Activated effector memory CD4-positive, alpha-beta T cell treated with anti-CD3 and anti-CD28 coated beads, Interleukin-2, amount 50 U/mL, for 16 hours (primary cell): ENCODE measurements around the gene DRAXIN.
A peak's percentile ranks its signal among the peaks of the same experiment; 100 is the strongest.

Experiments used
- DNase-seq: peaks from one replicate; pipeline ENCODE4 v3.0.0-alpha.2; 2020

The DRAXIN gene

GRCh38 chr1:11657654-11658053, 33.9 kb upstream of the DRAXIN start:
- DNase-seq: no peak

DNA sequence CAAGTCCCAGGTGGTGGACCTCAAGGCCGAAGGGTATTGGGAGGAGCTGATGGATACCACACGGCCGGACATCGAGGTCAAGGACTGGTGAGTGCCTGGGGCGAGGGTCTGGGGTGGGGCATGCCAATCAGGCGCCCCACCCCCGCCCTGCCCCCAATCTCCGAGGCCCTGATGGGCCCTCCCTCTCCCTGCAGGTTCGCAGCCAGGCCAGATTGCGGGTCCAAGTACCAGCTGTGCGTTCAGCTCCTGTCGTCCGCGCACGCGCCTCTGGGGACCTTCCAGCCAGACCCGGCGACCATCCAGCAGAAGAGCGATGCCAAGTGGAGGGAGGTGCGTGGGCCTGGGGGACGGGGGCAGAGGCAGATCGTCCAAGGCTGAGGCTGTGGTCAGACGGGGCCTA, 33.0 kb upstream of the DRAXIN start:
- DNase-seq: no peak

DNA sequence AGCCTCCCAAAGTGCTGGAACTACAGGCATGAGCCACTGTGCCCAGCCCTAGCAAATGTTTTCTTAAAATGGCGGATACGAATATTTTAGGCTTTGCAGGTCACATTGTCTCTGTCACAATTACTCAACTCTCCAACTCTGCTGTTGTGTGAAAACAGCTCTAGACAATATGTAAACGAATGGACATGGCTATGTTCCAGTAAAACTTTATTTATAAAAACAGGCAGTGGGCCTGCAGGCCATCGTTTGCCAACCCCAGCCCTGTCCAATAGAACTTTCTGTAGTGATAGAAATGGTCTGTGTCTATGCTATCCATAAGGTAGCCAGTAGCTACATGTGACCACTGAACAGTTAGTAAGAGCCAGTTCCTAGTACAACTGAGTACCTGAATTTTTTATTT, 31.8 kb upstream of the DRAXIN start:
- no peak for DNase-seq

DNA sequence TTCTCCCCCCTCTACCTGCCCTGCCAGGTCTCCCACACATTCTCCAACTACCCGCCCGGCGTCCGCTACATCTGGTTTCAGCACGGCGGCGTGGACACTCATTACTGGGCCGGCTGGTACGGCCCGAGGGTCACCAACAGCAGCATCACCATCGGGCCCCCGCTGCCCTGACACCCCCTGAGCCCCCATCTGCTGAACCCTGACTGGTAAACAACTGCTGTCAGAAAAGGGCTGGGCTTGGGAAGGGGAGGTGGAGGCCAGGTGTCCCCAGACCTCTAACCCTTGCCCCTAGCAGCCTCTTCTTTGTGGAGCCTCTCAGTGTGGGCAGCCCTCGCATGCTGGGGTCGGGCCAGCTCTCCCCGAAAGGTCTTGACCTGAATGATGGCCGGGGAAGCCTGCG, 30.4 kb upstream of the DRAXIN start:
- DNase-seq: no peak

- DNase-seq: peak; percentile 84
Measured at GRCh38 chr1:11664336-11665065, 27.0 kb upstream of the DRAXIN start.

DNA sequence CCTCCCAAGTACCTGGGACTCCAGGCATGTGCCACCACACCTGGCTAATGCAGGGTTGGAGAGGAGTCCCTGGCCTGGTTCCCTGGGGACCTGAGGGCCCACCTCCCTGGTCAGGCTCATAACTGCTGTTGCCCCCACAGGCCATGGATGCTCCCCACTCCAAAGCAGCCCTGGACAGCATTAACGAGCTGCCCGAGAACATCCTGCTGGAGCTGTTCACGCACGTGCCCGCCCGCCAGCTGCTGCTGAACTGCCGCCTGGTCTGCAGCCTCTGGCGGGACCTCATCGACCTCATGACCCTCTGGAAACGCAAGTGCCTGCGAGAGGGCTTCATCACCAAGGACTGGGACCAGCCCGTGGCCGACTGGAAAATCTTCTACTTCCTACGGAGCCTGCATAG, 23.0 kb upstream of the DRAXIN start:
- no peak for DNase-seq

GRCh38 chr1:11670747-11671146, 20.8 kb upstream of the DRAXIN start:
- DNase-seq: no peak

GRCh38 chr1:11671205-11671543, 20.3 kb upstream of the DRAXIN start:
- DNase-seq: no peak

DNA sequence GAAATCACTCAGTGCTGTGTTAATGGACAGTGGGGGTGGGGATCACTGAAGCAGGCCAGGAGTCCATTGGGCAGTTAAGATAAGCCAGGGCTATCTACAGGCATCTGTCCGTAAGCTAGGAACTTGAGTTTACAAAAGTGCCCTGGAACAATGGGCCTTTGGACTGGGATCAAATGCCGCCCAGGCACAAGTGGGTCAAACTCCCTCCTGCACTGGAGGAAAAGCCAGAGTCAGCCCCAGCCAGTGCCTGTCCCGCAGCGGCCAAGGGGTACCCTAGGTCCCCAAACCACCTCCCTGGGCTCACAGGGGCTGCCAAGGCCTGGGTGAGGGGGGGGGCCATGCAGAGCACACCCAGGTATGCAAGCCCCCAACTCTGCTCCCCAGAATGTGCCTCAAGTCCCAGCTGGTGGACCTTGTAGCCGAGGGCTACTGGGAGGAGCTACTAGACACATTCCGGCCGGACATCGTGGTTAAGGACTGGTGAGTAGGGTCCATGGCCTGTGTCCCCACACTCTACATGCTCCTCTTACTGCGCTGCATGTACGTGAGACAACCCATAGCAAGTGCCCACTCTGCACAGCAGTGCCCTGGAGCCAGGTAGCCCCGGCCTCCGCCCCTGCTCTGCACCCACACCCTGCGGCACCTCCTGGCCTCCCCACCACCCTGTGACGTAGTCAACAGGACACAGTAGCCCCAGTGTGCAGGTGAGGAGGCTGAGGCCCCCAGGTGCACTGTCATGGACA, 19.8 kb upstream of the DRAXIN start:
- no peak for DNase-seq

- DNase-seq: no peak
Measured at GRCh38 chr1:11673089-11673769, 18.3 kb upstream of the DRAXIN start.

DNA sequence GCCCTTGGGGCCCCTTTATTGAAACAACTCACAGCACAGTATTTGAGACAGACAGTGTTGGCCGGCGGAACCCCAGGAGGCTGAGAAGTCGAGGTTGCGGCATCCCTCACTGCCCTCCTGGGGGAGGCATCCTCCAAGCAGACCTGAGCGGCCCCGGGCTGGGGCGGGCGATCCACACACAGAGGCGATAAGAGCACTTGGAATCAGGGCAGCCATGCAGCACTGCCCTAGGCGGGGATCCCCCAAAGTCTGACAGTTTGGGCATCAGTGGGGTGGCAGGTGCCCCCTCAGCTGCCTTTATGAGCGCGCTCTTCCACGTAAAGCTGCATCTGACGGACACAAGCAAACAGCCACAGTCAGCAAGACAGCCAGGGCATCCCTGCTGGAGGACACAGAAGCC, 17.0 kb upstream of the DRAXIN start:
- DNase-seq: no peak

DNA sequence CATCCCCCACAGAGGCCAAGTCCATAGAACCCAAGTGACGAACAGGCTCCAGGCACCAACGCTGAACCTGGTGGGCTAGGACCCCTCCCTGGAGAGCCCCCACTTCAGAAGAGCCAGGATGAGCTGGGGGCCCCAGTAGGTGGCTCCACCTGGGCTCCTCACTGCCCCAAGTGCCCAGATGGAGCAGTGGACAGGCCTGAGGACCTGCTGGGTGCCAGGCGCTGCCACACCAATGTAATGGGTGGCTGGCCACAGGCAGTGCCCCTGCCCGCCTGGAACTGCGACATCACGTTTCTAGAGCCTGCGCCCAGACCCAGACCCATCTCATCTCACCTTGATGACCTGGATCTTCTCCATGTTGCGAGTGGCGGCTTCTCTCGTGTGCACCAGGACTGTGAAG, 16.2 kb upstream of the DRAXIN start:
- no peak for DNase-seq

DNA sequence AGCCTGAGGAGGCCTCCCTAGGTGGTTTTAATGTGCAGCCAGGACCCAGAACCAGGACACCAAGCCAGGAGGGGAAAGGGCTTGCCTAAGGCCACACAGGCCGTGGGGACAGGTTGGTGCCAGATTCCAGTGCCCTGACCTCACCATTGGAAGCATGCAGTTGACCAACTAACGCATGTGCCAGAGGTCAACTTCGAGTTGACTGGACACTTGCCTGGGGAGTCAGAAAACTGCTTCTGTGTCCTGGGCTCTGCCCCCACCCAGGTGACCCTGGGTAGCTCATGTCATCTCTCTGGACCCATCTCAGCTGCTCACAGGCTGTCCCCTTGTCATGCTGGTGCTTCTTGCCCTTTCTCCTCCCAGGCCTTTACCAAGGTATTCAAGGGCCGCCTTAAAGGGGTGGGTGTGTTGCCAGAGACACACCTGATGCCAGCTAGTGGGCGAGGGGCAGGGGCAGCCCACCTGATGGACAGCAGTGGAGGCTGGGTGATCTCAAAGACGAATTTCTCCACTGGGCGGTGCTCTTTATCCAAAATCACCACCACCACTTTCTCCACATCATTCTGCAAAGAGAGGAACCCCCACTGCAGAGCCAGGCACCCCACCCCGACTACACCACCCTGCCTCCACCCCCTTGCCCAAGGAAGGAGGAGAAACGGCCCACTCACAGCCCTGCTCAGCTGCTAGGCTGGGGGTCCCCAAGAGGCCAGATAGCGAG, 15.0 kb upstream of the DRAXIN start:
- no peak for DNase-seq

DNA sequence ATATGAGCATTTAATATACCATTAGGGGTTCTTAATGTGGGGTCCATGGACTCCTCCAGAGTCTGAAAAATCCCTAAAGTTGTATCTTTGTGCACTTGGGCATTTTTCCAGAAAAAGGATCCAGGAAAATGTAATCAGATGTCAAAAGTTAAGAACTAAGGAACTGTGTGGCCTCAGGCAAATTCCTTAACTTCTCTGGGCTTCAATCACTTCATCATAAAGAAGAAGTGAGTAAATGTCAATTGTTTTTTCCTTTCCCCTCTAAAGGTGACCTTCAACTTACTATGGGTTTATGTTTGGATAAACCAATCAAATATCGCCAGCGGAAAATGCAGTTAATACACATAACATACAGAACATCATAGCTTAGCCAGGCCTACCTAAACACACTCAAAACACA, 13.1 kb upstream of the DRAXIN start:
- DNase-seq: no peak

DNA sequence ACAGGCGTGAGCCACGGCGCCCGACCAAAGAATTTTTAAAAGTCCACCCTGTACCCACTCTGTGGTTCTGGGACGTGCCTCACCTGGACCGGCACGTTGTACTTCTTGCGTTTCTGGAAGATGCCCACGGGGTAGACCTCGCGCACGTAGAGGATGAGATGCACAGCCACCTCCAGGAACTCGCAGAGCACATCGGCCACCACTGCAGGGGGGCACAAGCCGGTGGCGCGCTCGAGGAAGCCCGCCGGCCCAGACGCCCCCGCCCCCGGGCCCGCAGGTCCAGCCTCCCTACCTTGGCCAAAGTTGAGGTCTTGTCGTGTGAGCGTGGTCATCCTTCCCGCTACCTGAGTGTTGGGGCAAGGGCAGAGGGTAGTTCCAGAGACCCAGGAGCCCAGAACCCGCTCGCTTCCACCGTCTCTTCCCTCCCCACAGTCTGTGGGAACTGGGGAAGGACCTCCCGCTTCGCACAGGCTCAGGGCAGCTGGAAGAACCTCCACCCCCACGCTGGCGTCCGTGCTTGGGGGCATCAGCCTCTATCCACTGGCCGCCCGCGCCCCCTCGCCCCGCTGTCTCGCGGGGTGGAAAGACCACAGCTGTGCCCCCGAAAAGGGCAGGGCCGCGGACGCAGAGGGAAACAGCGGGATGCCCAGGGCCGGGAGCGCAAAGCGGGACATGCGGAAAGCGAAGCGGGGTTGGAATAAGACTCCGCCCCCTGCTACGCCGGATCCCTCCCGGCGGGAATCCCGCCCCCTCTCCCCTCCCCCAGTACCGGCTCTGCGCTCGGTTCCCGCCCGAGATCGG, 11.0 kb upstream of the DRAXIN start:
- no peak for DNase-seq

- peak; percentile 96 for DNase-seq
Measured at GRCh38 chr1:11681071-11681771, 10.3 kb upstream of the DRAXIN start, which contains the start of gene MAD2L2. Gene MAD2L2, minus strand, starts transcription at chr1:11681148. Its CDS starts 547 bp downstream, at chr1:11680601.

DNA sequence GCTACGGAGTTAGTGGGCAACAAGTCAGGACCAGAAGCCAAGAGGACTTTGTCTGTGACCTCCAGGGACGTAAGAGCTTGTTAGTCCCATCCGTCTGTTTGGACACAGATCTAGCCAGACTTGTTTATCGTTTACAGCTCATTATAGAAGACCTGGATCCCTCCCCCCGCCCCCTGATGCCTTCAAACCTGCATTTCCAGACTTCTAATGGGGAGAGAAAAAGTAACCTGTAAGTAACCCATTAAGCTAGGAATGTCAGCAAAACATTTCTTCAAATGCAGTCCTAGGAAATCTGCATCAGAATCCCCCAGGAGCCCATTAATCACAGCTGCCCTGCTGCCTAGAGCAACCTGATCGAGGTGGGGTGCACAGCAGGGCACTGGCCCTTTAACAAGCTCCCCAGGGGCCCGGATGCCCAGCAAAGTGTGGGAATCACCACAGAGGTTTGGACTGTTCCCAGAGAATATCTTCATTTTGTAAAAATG, 9.2 kb upstream of the DRAXIN start:
- DNase-seq: no peak

- no peak for DNase-seq
Measured at GRCh38 chr1:11682799-11683198, 8.7 kb upstream of the DRAXIN start.

DNA sequence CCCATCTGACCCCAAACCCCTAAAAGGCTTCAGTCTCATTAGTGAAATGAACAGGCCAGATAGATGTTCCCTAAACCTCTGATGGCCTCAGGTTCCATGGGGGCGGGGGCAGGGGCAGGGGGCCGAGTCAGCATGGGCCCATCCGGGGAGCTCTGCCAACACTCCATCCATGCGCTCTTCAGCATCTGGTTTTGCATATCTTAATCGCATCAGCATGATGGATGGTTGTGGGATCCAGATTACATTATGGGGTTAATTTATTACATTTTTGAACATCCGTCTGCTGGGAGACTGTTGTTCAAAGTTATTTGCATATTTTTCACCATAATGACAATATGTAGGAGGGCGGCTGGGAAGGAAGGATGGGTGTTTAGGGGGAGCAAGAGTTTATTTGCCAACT, 7.4 kb upstream of the DRAXIN start:
- DNase-seq: no peak

DNA sequence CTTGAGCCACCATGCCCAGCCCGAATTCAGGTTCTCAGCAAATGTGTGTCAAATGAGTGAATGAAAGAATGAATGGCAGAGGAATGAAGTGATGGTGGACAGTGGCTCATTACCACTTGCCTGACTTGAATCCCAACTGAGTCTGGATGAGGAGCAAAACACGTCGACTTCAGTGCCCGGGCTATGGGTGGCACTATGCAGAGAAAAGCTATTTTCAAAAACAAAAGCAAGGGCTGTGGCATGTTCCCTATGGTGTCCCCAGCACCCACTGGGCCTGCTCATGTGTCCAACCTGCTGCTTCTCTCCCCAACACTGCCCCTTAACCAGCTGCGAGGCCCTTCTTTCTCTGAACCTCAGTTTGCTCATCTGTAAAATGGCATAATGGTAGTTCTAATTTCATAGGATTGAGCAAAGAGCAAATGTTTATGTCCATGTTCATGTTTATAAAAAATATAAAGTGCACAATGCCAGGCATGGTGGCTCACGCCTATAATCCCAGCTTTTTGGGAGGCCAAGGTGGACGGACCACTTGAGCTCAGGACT, 6.2 kb upstream of the DRAXIN start:
- DNase-seq: no peak

- DNase-seq: no peak
Measured at GRCh38 chr1:11688506-11688905, 3.0 kb upstream of the DRAXIN start.
